Measurements from ENCODE around the gene B3GALNT2.

B3GALNT2 gene

DNA sequence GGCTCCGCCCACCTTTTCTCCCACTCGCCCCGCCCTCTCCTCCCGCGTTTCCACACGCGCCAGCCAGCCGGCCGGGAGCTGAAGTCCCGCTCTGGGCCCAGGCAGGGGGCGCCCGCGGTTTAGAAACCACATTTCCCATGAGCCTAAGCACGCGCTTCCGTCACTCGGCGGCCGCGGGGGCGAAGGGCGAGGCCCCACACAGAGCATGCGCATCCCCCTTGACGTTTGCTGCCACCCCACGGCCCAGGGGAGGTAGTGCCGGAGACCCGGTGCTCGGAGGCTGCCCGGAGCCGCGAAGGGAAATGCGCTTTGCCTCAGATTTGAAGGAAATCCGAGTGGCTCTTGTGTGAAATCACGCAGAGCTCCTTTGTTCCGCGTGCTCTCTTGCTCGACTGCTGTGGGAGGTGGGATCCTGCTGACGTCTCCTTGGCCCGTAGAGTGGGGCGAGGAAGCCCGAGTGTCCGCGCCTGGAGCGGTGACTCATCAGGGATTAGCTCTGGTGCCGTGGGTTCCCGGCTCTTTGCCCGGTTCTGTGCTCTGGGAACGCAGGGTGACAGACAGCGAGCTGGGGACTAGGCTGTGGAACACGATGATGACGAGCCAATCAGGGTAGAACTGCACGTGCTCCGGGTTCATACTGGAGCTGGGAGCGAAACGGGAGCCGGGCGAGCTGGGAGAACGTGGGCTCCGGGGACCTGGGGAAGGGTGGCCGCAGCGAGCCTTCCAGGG is 406 bp upstream of the B3GALNT2 start (continued):
- TF ChIP-seq, protein P1, sequence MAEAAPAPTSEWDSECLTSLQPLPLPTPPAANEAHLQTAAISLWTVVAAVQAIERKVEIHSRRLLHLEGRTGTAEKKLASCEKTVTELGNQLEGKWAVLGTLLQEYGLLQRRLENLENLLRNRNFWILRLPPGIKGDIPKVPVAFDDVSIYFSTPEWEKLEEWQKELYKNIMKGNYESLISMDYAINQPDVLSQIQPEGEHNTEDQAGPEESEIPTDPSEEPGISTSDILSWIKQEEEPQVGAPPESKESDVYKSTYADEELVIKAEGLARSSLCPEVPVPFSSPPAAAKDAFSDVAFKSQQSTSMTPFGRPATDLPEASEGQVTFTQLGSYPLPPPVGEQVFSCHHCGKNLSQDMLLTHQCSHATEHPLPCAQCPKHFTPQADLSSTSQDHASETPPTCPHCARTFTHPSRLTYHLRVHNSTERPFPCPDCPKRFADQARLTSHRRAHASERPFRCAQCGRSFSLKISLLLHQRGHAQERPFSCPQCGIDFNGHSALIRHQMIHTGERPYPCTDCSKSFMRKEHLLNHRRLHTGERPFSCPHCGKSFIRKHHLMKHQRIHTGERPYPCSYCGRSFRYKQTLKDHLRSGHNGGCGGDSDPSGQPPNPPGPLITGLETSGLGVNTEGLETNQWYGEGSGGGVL (tag by site-specific recombination; IDR thresholded peaks at IDR 0.05), result peak; percentile 99
- TF ChIP-seq OSR2 (tag by site-specific recombination; IDR thresholded peaks at IDR 0.05) (peak; percentile 52), ZNF624 (tag by site-specific recombination; IDR thresholded peaks at IDR 0.05) (no peak), KLF1 (tag by site-specific recombination; IDR thresholded peaks at IDR 0.05) (peak; percentile 37), ZNF302 (tag by site-specific recombination; IDR thresholded peaks at IDR 0.05; ENCODE audit: low read depth) (peak; percentile 70; the same call in 1 of the 2 replicates), ZNF837 (tag by site-specific recombination; IDR thresholded peaks at IDR 0.05) (peak; percentile 83; the same call in 1 of the 2 replicates), ZNF610 (tag by site-specific recombination; IDR thresholded peaks at IDR 0.05; ENCODE audit: borderline replicate concordance) (peak; percentile 7; the same call in 1 of the 2 replicates), ZNF623 (tag by site-specific recombination; IDR thresholded peaks at IDR 0.05) (peak; percentile 41; the same call in 1 of the 2 replicates), ZNF132 (tag by site-specific recombination; IDR thresholded peaks at IDR 0.05; ENCODE audit: borderline replicate concordance) (no peak), BCL11A (tag by site-specific recombination; IDR thresholded peaks at IDR 0.05; ENCODE audit: low read depth) (peak; percentile 95), ZBTB17 (tag by site-specific recombination; IDR thresholded peaks at IDR 0.05) (peak; percentile 100), ZEB2 (tag by site-specific recombination; IDR thresholded peaks at IDR 0.05) (peak; percentile 100), ZNF114 (tag by site-specific recombination; IDR thresholded peaks at IDR 0.05) (no peak), RBAK (tag by site-specific recombination; IDR thresholded peaks at IDR 0.05) (no peak), ZNF707 (tag by site-specific recombination; IDR thresholded peaks at IDR 0.05) (no peak; the same call in 1 of the 2 replicates), SCRT1 (tag by site-specific recombination; IDR thresholded peaks at IDR 0.05; ENCODE audit: borderline replicate concordance) (no peak), ZNF585B (tag by site-specific recombination; IDR thresholded peaks at IDR 0.05) (no peak), ZNF280D (tag by site-specific recombination; IDR thresholded peaks at IDR 0.05) (peak; percentile 91; the same call in 1 of the 2 replicates), SCRT2 (tag by site-specific recombination; IDR thresholded peaks at IDR 0.05) (peak; percentile 59; the same call in 1 of the 2 replicates), ZNF600 (tag by site-specific recombination; IDR thresholded peaks at IDR 0.05) (peak; percentile 100), ZBTB8A (tag by site-specific recombination; IDR thresholded peaks at IDR 0.05) (peak; percentile 98), ZNF558 (tag by site-specific recombination; IDR thresholded peaks at IDR 0.05) (peak; percentile 78), REPIN1 (tag by site-specific recombination; IDR thresholded peaks at IDR 0.05; ENCODE audit: low read depth) (no peak; the same call in 1 of the 2 replicates), ZNF555 (tag by site-specific recombination; conservative IDR thresholded peaks at IDR 0.05) (no peak), ZNF266 (tag by site-specific recombination; IDR thresholded peaks at IDR 0.05; ENCODE audit: low read depth) (no peak), ZNF157 (tag by site-specific recombination; IDR thresholded peaks at IDR 0.05) (0 out of 2 replicates have a peak, but pooled peaks have one; percentile 7), ZNF426 (tag by site-specific recombination; IDR thresholded peaks at IDR 0.05) (no peak), ZNF404 (tag by site-specific recombination; IDR thresholded peaks at IDR 0.05) (no peak; the same call in 1 of the 2 replicates), GLI2 (tag by site-specific recombination; IDR thresholded peaks at IDR 0.05; ENCODE audit: borderline replicate concordance, low read depth) (no peak)
- TF ChIP-seq, protein P2, sequence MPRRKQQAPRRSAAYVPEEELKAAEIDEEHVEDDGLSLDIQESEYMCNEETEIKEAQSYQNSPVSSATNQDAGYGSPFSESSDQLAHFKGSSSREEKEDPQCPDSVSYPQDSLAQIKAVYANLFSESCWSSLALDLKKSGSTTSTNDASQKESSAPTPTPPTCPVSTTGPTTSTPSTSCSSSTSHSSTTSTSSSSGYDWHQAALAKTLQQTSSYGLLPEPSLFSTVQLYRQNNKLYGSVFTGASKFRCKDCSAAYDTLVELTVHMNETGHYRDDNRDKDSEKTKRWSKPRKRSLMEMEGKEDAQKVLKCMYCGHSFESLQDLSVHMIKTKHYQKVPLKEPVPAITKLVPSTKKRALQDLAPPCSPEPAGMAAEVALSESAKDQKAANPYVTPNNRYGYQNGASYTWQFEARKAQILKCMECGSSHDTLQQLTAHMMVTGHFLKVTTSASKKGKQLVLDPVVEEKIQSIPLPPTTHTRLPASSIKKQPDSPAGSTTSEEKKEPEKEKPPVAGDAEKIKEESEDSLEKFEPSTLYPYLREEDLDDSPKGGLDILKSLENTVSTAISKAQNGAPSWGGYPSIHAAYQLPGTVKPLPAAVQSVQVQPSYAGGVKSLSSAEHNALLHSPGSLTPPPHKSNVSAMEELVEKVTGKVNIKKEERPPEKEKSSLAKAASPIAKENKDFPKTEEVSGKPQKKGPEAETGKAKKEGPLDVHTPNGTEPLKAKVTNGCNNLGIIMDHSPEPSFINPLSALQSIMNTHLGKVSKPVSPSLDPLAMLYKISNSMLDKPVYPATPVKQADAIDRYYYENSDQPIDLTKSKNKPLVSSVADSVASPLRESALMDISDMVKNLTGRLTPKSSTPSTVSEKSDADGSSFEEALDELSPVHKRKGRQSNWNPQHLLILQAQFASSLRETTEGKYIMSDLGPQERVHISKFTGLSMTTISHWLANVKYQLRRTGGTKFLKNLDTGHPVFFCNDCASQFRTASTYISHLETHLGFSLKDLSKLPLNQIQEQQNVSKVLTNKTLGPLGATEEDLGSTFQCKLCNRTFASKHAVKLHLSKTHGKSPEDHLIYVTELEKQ (tag by site-specific recombination; IDR thresholded peaks at IDR 0.05; ENCODE audit: borderline replicate concordance), result peak; percentile 74; the same call in 1 of the 2 replicates
- TF ChIP-seq, protein P3, sequence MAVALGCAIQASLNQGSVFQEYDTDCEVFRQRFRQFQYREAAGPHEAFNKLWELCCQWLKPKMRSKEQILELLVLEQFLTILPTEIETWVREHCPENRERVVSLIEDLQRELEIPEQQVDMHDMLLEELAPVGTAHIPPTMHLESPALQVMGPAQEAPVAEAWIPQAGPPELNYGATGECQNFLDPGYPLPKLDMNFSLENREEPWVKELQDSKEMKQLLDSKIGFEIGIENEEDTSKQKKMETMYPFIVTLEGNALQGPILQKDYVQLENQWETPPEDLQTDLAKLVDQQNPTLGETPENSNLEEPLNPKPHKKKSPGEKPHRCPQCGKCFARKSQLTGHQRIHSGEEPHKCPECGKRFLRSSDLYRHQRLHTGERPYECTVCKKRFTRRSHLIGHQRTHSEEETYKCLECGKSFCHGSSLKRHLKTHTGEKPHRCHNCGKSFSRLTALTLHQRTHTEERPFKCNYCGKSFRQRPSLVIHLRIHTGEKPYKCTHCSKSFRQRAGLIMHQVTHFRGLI (tag by site-specific recombination; IDR thresholded peaks at IDR 0.05), result peak; percentile 40
